ENCODE measurements around the gene LMAN2.

DNA sequence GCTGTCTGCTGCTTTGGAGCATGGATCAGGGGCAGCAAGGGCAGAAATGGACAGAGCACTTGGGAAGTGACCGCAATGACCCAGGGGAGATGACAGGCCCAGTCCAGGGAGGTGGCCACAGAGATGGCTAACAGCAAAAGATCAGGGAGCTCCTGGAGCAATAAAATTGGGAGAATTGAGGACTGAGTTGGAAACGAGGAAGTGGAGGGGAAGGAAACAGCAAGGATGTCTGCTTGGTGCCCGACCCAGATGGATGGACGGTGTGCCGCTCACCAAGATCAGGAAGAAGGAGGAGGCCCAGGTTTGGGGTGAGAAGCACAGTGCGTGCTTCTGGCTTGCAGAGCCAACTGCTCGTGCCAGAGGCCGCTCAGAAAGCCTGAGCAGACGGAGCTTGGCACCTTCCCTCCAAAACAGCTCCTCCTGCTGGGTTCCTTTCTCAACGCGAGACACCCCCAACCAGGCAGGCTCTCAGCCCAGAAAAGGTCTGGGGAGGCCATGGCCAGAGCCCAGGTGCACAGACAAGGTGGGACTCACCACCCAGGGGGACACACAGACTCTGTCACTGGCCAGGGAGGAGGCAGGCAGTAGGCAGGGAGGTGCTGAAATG, 31.1 kb upstream of the LMAN2 start:
- TF ChIP-seq, protein P1, sequence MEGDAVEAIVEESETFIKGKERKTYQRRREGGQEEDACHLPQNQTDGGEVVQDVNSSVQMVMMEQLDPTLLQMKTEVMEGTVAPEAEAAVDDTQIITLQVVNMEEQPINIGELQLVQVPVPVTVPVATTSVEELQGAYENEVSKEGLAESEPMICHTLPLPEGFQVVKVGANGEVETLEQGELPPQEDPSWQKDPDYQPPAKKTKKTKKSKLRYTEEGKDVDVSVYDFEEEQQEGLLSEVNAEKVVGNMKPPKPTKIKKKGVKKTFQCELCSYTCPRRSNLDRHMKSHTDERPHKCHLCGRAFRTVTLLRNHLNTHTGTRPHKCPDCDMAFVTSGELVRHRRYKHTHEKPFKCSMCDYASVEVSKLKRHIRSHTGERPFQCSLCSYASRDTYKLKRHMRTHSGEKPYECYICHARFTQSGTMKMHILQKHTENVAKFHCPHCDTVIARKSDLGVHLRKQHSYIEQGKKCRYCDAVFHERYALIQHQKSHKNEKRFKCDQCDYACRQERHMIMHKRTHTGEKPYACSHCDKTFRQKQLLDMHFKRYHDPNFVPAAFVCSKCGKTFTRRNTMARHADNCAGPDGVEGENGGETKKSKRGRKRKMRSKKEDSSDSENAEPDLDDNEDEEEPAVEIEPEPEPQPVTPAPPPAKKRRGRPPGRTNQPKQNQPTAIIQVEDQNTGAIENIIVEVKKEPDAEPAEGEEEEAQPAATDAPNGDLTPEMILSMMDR (conservative IDR thresholded peaks at IDR 0.05; ENCODE audit: low read depth in 2 of 2), result peak; percentile 22 to 68; a peak in 2 of 4 replicates
- no peak for TF ChIP-seq CREB1 (CRISPR knock-in tag; IDR thresholded peaks at IDR 0.05; ENCODE audit: low read depth)
- TF ChIP-seq EZH2 (IDR thresholded peaks at IDR 0.05; ENCODE audit: low read depth, unreplicated experiment), result no peak
- no peak for TF ChIP-seq POLR2AphosphoS5 (IDR thresholded peaks at IDR 0.05; ENCODE audit: low read depth)
- TF ChIP-seq ZNF114 (CRISPR knock-in tag; IDR thresholded peaks at IDR 0.05), result no peak
- TF ChIP-seq, protein P2, sequence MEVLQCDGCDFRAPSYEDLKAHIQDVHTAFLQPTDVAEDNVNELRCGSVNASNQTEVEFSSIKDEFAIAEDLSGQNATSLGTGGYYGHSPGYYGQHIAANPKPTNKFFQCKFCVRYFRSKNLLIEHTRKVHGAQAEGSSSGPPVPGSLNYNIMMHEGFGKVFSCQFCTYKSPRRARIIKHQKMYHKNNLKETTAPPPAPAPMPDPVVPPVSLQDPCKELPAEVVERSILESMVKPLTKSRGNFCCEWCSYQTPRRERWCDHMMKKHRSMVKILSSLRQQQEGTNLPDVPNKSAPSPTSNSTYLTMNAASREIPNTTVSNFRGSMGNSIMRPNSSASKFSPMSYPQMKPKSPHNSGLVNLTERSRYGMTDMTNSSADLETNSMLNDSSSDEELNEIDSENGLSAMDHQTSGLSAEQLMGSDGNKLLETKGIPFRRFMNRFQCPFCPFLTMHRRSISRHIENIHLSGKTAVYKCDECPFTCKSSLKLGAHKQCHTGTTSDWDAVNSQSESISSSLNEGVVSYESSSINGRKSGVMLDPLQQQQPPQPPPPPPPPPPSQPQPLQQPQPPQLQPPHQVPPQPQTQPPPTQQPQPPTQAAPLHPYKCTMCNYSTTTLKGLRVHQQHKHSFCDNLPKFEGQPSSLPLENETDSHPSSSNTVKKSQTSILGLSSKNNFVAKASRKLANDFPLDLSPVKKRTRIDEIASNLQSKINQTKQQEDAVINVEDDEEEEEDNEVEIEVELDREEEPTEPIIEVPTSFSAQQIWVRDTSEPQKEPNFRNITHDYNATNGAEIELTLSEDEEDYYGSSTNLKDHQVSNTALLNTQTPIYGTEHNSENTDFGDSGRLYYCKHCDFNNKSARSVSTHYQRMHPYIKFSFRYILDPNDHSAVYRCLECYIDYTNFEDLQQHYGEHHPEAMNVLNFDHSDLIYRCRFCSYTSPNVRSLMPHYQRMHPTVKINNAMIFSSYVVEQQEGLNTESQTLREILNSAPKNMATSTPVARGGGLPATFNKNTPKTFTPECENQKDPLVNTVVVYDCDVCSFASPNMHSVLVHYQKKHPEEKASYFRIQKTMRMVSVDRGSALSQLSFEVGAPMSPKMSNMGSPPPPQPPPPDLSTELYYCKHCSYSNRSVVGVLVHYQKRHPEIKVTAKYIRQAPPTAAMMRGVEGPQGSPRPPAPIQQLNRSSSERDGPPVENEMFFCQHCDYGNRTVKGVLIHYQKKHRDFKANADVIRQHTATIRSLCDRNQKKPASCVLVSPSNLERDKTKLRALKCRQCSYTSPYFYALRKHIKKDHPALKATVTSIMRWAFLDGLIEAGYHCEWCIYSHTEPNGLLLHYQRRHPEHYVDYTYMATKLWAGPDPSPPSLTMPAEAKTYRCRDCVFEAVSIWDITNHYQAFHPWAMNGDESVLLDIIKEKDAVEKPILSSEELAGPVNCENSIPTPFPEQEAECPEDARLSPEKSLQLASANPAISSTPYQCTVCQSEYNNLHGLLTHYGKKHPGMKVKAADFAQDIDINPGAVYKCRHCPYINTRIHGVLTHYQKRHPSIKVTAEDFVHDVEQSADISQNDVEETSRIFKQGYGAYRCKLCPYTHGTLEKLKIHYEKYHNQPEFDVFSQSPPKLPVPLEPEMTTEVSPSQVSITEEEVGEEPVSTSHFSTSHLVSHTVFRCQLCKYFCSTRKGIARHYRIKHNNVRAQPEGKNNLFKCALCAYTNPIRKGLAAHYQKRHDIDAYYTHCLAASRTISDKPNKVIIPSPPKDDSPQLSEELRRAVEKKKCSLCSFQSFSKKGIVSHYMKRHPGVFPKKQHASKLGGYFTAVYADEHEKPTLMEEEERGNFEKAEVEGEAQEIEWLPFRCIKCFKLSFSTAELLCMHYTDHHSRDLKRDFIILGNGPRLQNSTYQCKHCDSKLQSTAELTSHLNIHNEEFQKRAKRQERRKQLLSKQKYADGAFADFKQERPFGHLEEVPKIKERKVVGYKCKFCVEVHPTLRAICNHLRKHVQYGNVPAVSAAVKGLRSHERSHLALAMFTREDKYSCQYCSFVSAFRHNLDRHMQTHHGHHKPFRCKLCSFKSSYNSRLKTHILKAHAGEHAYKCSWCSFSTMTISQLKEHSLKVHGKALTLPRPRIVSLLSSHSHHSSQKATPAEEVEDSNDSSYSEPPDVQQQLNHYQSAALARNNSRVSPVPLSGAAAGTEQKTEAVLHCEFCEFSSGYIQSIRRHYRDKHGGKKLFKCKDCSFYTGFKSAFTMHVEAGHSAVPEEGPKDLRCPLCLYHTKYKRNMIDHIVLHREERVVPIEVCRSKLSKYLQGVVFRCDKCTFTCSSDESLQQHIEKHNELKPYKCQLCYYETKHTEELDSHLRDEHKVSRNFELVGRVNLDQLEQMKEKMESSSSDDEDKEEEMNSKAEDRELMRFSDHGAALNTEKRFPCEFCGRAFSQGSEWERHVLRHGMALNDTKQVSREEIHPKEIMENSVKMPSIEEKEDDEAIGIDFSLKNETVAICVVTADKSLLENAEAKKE (CRISPR knock-in tag; IDR thresholded peaks at IDR 0.05), result no peak
- TF ChIP-seq EZH2phosphoT487 (IDR thresholded peaks at IDR 0.05; ENCODE audit: unreplicated experiment), result no peak
- TF ChIP-seq JUNB (IDR thresholded peaks at IDR 0.05; ENCODE audit: unreplicated experiment), result no peak
- TF ChIP-seq, protein P3, sequence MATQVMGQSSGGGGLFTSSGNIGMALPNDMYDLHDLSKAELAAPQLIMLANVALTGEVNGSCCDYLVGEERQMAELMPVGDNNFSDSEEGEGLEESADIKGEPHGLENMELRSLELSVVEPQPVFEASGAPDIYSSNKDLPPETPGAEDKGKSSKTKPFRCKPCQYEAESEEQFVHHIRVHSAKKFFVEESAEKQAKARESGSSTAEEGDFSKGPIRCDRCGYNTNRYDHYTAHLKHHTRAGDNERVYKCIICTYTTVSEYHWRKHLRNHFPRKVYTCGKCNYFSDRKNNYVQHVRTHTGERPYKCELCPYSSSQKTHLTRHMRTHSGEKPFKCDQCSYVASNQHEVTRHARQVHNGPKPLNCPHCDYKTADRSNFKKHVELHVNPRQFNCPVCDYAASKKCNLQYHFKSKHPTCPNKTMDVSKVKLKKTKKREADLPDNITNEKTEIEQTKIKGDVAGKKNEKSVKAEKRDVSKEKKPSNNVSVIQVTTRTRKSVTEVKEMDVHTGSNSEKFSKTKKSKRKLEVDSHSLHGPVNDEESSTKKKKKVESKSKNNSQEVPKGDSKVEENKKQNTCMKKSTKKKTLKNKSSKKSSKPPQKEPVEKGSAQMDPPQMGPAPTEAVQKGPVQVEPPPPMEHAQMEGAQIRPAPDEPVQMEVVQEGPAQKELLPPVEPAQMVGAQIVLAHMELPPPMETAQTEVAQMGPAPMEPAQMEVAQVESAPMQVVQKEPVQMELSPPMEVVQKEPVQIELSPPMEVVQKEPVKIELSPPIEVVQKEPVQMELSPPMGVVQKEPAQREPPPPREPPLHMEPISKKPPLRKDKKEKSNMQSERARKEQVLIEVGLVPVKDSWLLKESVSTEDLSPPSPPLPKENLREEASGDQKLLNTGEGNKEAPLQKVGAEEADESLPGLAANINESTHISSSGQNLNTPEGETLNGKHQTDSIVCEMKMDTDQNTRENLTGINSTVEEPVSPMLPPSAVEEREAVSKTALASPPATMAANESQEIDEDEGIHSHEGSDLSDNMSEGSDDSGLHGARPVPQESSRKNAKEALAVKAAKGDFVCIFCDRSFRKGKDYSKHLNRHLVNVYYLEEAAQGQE (IDR thresholded peaks at IDR 0.05; ENCODE audit: unreplicated experiment), result no peak

Data from GM23338 (cell line).